HG03521 (cell line): ENCODE data around the gene UBE2V1.
"Not testable (repeated sequence)": the region's sequence is repeated elsewhere in the genome, so short reads cannot be mapped to it uniquely, and the experiment has no call there.

Source experiments
- ATAC-seq: cut with Tn5 transposase; IDR thresholded peaks from one replicate; pipeline ENCODE4 v1.9.1; 2021; ENCODE audit warnings: mild to moderate bottlenecking, moderate library complexity; ENCODE audit not compliant: unreplicated experiment

Gene UBE2V1

GRCh38 chr20:50097843-50098242 is 15.1 kb downstream of the UBE2V1 start:
- no peak for ATAC-seq

GRCh38 chr20:50096237-50096636 is 16.7 kb downstream of the UBE2V1 start:
- no peak for ATAC-seq

GRCh38 chr20:50095476-50096078 is 17.4 kb downstream of the UBE2V1 start:
- no peak for ATAC-seq

GRCh38 chr20:50094522-50094921 is 18.4 kb downstream of the UBE2V1 start:
- no peak for ATAC-seq

GRCh38 chr20:50093240-50093639 is 19.7 kb downstream of the UBE2V1 start:
- no peak for ATAC-seq

GRCh38 chr20:50092436-50092835 is 20.5 kb downstream of the UBE2V1 start:
- no peak for ATAC-seq

GRCh38 chr20:50089787-50090177 is 23.2 kb downstream of the UBE2V1 start:
- no peak for ATAC-seq

GRCh38 chr20:50089140-50089786 is 23.7 kb downstream of the UBE2V1 start:
- ATAC-seq = no peak

GRCh38 chr20:50088022-50088421 is 24.9 kb downstream of the UBE2V1 start:
- no peak for ATAC-seq

GRCh38 chr20:50085481-50086365 is 27.2 kb downstream of the UBE2V1 start:
- ATAC-seq = no peak

- no peak for ATAC-seq
These were observed 27.8 kb downstream of the UBE2V1 start for GRCh38 chr20:50085146-50085480.

GRCh38 chr20:50083034-50083433 is 29.9 kb downstream of the UBE2V1 start:
- ATAC-seq = no peak

GRCh38 chr20:50082056-50082455 is 30.9 kb downstream of the UBE2V1 start:
- not testable (repeated sequence) for ATAC-seq

GRCh38 chr20:50077818-50078601 is 34.9 kb downstream of the UBE2V1 start:
- no peak for ATAC-seq

- no peak for ATAC-seq
These were observed 39.5 kb downstream of the UBE2V1 start for GRCh38 chr20:50073500-50073899.

GRCh38 chr20:50071039-50071888 is 41.7 kb downstream of the UBE2V1 start:
- ATAC-seq = no peak

GRCh38 chr20:50070361-50070760 is 42.6 kb downstream of the UBE2V1 start:
- ATAC-seq = no peak

- no peak for ATAC-seq
These were observed 44.8 kb downstream of the UBE2V1 start for GRCh38 chr20:50068041-50068651.

- no peak for ATAC-seq
These were observed 45.5 kb downstream of the UBE2V1 start for GRCh38 chr20:50067461-50067860.

GRCh38 chr20:50067018-50067417 is 45.9 kb downstream of the UBE2V1 start:
- no peak for ATAC-seq
